ENCODE measurements around the gene SORCS1.

The SORCS1 gene

DNA sequence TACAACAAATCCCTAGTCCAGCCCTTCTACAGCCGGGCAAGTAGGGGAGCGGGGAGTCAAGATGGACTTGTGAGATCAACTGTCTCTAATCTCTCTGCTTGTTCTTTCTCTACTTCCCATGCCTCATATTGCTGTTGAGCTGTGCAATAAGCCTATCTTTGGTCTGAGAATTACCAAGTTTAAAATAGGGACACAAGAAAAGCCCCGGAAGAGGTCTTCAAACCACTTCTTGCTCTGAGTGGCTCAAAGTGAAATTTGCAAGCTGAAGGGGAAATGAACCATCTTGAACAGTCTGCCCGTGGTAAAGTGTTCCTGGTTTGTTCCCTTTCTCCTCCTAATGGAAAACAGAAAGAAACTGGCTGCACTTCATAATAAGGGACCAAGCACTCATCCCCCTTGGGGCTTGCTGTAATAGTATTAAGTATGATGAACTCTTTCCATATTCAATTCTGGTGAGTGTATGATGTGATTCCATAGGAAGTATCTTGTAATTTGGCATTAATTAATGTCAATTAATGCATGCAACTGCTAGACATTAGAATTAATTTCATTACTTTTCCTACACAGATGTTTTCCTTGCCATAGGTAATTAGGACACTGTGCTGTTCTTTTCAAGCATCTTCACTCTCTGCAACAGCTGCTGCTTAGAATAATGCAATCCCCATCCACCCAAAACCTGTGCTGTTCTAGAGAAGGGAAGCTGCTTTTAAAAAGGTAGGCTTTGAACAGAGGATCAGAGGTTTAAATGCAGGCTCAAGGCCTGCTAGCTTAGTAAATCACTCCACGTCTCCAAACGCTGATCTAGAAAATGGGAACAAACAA lies 449.6 kb downstream of the SORCS1 start:
- H3K9ac ChIP-seq = no peak overlapping the region
- H2AFZ ChIP-seq = no peak overlapping the region
- H3K27ac ChIP-seq = no peak overlapping the region
- no peaks in the 10 kb centered on the region for H3K79me2 ChIP-seq
- no peak overlapping the region for H3K4me3 ChIP-seq (ENCODE audit: low read depth, low read length)
- H3K4me1 ChIP-seq = no peaks in the 10 kb centered on the region
- no peaks in the 10 kb centered on the region for H3K9me3 ChIP-seq (ENCODE audit: control insufficient read depth, low read length)
- H3K27me3 ChIP-seq (ENCODE audit: control insufficient read depth, insufficient read depth, low read length) = no peaks in the 10 kb centered on the region
- TF ChIP-seq, protein P1, sequence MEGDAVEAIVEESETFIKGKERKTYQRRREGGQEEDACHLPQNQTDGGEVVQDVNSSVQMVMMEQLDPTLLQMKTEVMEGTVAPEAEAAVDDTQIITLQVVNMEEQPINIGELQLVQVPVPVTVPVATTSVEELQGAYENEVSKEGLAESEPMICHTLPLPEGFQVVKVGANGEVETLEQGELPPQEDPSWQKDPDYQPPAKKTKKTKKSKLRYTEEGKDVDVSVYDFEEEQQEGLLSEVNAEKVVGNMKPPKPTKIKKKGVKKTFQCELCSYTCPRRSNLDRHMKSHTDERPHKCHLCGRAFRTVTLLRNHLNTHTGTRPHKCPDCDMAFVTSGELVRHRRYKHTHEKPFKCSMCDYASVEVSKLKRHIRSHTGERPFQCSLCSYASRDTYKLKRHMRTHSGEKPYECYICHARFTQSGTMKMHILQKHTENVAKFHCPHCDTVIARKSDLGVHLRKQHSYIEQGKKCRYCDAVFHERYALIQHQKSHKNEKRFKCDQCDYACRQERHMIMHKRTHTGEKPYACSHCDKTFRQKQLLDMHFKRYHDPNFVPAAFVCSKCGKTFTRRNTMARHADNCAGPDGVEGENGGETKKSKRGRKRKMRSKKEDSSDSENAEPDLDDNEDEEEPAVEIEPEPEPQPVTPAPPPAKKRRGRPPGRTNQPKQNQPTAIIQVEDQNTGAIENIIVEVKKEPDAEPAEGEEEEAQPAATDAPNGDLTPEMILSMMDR (IDR thresholded peaks at IDR 0.05) = no peak
- H3K36me3 ChIP-seq (ENCODE audit: control insufficient read depth, insufficient read depth, low read length) = no peaks in the 10 kb centered on the region
- no peak overlapping the region for H3K4me2 ChIP-seq (ENCODE audit: low read length)

DNA sequence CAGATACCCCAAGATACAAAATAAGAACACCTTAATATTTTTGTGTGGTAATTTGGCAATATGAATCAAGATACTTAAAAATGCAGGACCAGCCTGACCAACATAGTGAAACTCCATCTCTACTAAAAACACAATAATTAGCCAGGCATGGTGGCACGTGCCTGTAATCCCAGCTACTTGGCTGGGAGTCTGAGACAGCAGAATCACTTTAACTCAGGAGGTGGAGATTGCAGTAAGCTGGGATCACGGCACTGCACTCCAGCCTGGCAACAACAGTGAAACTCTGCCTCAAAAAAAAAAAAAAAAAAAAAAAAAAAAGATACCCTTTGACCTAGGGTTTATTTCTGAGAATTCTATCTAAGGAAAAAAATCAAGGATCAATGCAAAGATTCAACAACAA lies 450.7 kb downstream of the SORCS1 start:
- no peaks in the 10 kb centered on the region for H3K4me1 ChIP-seq
- TF ChIP-seq, protein P1 (IDR thresholded peaks at IDR 0.05) = no peak
- H3K36me3 ChIP-seq (ENCODE audit: control insufficient read depth, insufficient read depth, low read length) = no peaks in the 10 kb centered on the region
- H3K9ac ChIP-seq = no peak overlapping the region
- no peaks in the 10 kb centered on the region for H3K79me2 ChIP-seq
- no peaks in the 10 kb centered on the region for H3K9me3 ChIP-seq (ENCODE audit: control insufficient read depth, low read length)
- no peak overlapping the region for H3K4me2 ChIP-seq (ENCODE audit: low read length)
- no peak overlapping the region for H3K27ac ChIP-seq
- no peaks in the 10 kb centered on the region for H3K27me3 ChIP-seq (ENCODE audit: control insufficient read depth, insufficient read depth, low read length)
- no peak overlapping the region for H2AFZ ChIP-seq
- H3K4me3 ChIP-seq (ENCODE audit: low read depth, low read length) = no peak overlapping the region

- no peak overlapping the region for H3K9ac ChIP-seq
- H3K4me3 ChIP-seq (ENCODE audit: low read depth, low read length) = no peak overlapping the region
- H3K9me3 ChIP-seq (ENCODE audit: control insufficient read depth, low read length) = no peaks in the 10 kb centered on the region
- H3K36me3 ChIP-seq (ENCODE audit: control insufficient read depth, insufficient read depth, low read length) = no peaks in the 10 kb centered on the region
- no peak overlapping the region for H3K27ac ChIP-seq
- H3K27me3 ChIP-seq (ENCODE audit: control insufficient read depth, insufficient read depth, low read length) = no peaks in the 10 kb centered on the region
- no peaks in the 10 kb centered on the region for H3K4me1 ChIP-seq
- H3K79me2 ChIP-seq = no peaks in the 10 kb centered on the region
- TF ChIP-seq, protein P1 (IDR thresholded peaks at IDR 0.05) = no peak
- H3K4me2 ChIP-seq (ENCODE audit: low read length) = no peak overlapping the region
- no peak overlapping the region for H2AFZ ChIP-seq
Observed at GRCh38 chr10:106712988-106713387, 451.5 kb downstream of the SORCS1 start.

DNA sequence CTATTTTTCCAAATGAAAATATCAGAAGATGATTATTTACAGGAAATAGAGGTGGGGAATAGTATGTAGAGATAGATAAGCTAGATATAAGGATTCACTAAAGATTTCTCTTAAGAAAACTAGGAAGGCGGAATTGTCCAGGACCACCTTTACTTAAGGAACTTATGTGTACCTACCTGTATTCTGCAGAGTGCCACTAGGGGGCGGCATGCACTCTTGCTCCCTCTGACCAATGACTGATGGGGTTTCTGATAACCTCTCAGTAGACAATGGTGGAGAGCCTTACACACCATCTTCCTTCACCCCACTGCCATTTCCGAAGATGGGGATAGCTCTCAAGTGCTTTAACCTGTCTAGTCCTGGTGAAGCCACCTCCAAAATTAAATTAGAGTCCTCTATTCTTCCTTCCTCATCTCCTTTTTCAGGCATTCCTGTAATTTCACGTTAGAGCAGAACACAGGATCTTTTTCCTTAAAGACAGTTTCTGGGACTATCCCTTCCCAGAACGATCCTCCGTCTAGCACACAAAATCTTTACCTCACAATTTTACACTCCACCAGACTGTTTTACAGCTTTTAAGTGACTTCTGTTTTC lies 453.1 kb downstream of the SORCS1 start:
- Histone ChIP-seq H3K4me3 (ENCODE audit: low read depth, low read length) (no peak overlapping the region), H2AFZ (no peak overlapping the region), H3K9me3 (ENCODE audit: control insufficient read depth, low read length) (no peaks in the 10 kb centered on the region), H3K27me3 (ENCODE audit: control insufficient read depth, insufficient read depth, low read length) (no peaks in the 10 kb centered on the region), H3K9ac (no peak overlapping the region), H3K27ac (no peak overlapping the region), H3K4me1 (no peaks in the 10 kb centered on the region), H3K4me2 (ENCODE audit: low read length) (no peak overlapping the region), H3K36me3 (ENCODE audit: control insufficient read depth, insufficient read depth, low read length) (no peaks in the 10 kb centered on the region), H3K79me2 (no peaks in the 10 kb centered on the region)
- TF ChIP-seq, protein P1 (IDR thresholded peaks at IDR 0.05) = peak; percentile 17
